Brain microvascular endothelial cell (primary cell): ENCODE data around the gene PCDHGA1.
"Not testable (repeated sequence)": the region's sequence is repeated elsewhere in the genome, so short reads cannot be mapped to it uniquely, and the experiment has no call there.

Experiments
- DNase-seq: peaks from one replicate; pipeline ENCODE4 v3.0.0-alpha.2; 2020
- H3K27ac ChIP-seq: fragments of 250-450 bp; sonication (Bioruptor Pico); 2 replicates; pipeline ENCODE4 v1.5.1; 2020; ENCODE audit warnings: mild to moderate bottlenecking, moderate library complexity
- H3K27me3 ChIP-seq: fragments of 250-450 bp; sonication (Bioruptor Pico); replicated peaks from 2 replicates; pipeline ENCODE4 v1.5.1; 2020; ENCODE audit warnings: mild to moderate bottlenecking
- H3K36me3 ChIP-seq: fragments of 250-450 bp; sonication (Bioruptor Pico); replicated peaks from 2 replicates; pipeline ENCODE4 v1.5.1; 2020; ENCODE audit warnings: mild to moderate bottlenecking
- H3K4me3 ChIP-seq: 2 replicates; pipeline ENCODE4 v1.5.1; 2011; ENCODE audit warnings: low read depth, mild to moderate bottlenecking, control low read depth, low read length, moderate library complexity
- CTCF ChIP-seq: IDR thresholded peaks from 2 replicates; pipeline ENCODE4 v1.5.1; 2011; ENCODE audit warnings: low read depth, mild to moderate bottlenecking, moderate library complexity, low read length, control low read depth, inconsistent platforms; ENCODE audit errors: missing control alignments
- in situ Hi-C: cut with HindIII; loops from 2 replicates; pipeline ENCODE4 v1.10.0; 2017; ENCODE audit warnings: low sequenced_read_pairs, low pct_ligation_motif_present

PCDHGA1 gene

GRCh38 chr5:141328231-141328630 is 2.1 kb upstream of the PCDHGA1 start:
- Histone ChIP-seq H3K4me3 (no peak overlapping the region), H3K27me3 (no peaks in the 10 kb centered on the region), H3K27ac (no peak overlapping the region), H3K36me3 (no peaks in the 10 kb centered on the region)
- no peak for TF ChIP-seq CTCF
- in situ Hi-C loops, result no loop called here
- no peak for DNase-seq

DNA sequence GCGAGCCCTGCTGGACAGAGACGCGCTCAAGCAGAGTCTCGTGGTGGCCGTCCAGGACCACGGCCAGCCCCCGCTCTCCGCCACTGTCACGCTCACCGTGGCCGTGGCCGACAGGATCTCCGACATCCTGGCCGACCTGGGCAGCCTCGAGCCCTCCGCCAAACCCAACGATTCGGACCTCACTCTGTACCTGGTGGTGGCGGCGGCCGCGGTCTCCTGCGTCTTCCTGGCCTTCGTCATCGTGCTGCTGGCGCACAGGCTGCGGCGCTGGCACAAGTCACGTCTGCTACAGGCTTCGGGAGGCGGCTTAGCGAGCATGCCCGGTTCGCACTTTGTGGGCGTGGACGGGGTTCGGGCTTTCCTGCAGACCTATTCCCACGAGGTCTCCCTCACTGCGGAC is 2.3 kb downstream of the PCDHGA1 start:
- in situ Hi-C loops, H3K27me3 ChIP-seq, H3K27ac ChIP-seq, H3K4me3 ChIP-seq, H3K36me3 ChIP-seq, DNase-seq: not testable (repeated sequence)

DNA sequence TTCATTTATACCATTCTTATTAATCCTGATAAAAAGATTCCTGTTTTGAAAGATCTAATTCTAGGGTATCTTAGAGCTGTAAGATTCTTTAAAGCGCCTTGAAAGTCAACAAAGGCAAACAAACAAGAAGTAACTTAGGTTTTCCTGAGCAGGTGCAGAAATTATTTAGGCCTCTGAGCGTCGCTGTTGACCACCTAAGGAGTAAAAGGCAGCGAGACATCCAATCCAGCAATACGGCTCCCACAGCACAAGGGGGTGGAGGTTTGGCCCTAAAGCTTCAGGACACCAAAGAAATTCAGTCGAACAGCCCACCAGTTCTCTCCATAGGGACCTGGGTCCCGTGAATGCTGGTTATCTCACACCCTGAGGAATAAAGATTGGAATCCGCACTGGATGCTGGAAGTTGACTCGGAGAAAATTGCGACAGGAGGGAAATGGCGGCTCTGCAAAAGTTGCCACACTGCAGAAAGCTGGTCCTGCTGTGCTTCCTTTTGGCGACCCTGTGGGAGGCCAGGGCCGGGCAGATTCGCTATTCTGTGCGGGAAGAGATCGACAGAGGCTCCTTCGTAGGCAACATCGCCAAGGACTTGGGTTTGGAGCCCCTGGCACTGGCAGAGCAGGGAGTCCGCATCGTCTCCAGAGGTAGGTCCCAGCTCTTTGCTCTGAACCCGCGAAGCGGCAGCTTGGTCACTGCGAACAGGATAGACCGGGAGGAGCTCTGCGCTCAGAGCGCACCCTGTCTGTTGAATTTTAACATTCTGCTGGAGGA is 8.4 kb downstream of the PCDHGA1 start, which contains the start of gene PCDHGA2:
PCDHGA2 (plus strand) TSS at position 223 of the 769 bp plus-strand sequence.
- H3K36me3 ChIP-seq, result no peaks in the 10 kb centered on the region
- no peak within 1 kb of the TSS for H3K27ac ChIP-seq
- in situ Hi-C loops, result no loop called here
- peak; percentile 33 for DNase-seq
- peak; percentile 54 for TF ChIP-seq CTCF
- no peaks in the 10 kb centered on the region for H3K27me3 ChIP-seq
- H3K4me3 ChIP-seq, result peak within 1 kb of the TSS; percentile 22

GRCh38 chr5:141340781-141341354 is 10.6 kb downstream of the PCDHGA1 start:
- H3K36me3 ChIP-seq, H3K4me3 ChIP-seq, in situ Hi-C loops, DNase-seq, H3K27me3 ChIP-seq, H3K27ac ChIP-seq: not testable (repeated sequence)

DNA sequence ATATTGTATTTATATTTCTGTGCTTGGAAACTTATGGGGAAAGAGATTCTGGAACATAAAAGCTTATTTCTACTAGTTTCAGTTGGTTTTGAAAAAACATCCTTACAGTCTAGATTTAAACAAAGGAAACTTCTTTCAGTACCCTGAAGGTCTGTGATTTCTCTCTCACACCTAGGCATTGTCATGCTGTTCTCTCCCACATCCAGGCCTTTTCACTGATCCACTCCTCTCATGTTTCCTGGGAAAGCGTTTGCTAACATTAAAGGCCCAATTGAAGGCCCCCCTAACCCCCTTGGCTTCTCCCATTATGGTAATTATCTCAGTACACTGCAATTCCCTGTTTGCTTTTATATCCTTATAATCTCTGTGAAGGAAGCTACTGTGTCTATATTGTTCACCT is 12.5 kb downstream of the PCDHGA1 start:
- H3K27me3 ChIP-seq, result no peaks in the 10 kb centered on the region
- TF ChIP-seq CTCF, result no peak
- in situ Hi-C loops, result no loop called here
- no peaks in the 10 kb centered on the region for H3K36me3 ChIP-seq
- DNase-seq, result no peak
- H3K4me3 ChIP-seq, result no peak overlapping the region
- H3K27ac ChIP-seq, result no peak overlapping the region

GRCh38 chr5:141343242-141343952 is 13.1 kb downstream of the PCDHGA1 start, which contains the start of gene PCDHGA3:
Gene PCDHGA3 (plus strand): TSS chr5:141343829. CDS start chr5:141344034, 205 bp downstream.
- peak; percentile 58 for TF ChIP-seq CTCF
- H3K27me3 ChIP-seq, result no peaks in the 10 kb centered on the region
- DNase-seq, result peak; percentile 58
- H3K36me3 ChIP-seq, result no peaks in the 10 kb centered on the region
- H3K4me3 ChIP-seq, result peak within 1 kb of the TSS; percentile 38
- H3K27ac ChIP-seq, result no peak within 1 kb of the TSS
- in situ Hi-C loops, result no loop called here
